Measurements from ENCODE around the gene PRTFDC1. TPM values are rescaled to one million over a fixed set of nuclear protein-coding genes. Genes with fewer than 3 reads are reported as not detected.

The PRTFDC1 gene
- total RNA-seq, 1 experiment from 2014 or later: not detected

DNA sequence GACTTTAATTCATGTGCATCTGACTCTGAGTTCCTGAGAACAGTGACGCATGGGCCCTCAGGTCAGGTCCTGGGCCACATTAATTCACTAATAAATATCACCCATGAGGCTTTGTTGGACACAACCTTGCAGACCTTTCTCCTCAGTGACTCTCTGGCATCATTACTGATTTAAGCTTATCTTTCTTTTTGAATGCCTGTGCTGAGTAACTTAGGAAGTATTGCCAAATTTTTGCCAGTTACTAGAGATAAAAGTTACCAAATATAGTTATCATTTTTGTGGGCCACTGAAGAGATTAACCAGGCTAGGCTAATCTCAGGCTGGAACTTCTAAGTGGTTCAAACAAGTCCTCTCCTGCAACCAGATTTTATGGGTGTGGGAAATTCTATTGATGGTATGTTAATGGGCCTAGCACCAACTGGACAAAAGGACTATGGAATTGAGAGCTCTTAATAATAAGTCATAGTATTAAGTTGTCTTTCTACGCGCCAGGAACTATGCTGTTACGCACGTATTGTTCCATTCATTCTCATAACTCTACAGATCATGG lies 28.8 kb upstream of the PRTFDC1 start:
- intact Hi-C loops (cut with micrococcal nuclease): no loop called here
- no peak for TF ChIP-seq CTCF (IDR thresholded peaks at IDR 0.05; ENCODE audit: unreplicated experiment)
- Mint-ChIP-seq H3K9me3 (ENCODE audit: unreplicated experiment) (peaks cover 9% of the 10 kb centered on the region), H3K27me3 (ENCODE audit: insufficient read depth, unreplicated experiment) (no peaks in the 10 kb centered on the region), H3K27ac (ENCODE audit: low read depth, unreplicated experiment) (no peak overlapping the region), H3K36me3 (ENCODE audit: insufficient read depth, unreplicated experiment) (no peaks in the 10 kb centered on the region), H3K4me1 (ENCODE audit: insufficient read depth, unreplicated experiment) (no peaks in the 10 kb centered on the region), H3K4me3 (ENCODE audit: unreplicated experiment) (no peak overlapping the region)
- no TSS peak for BruUV-seq (replicated peaks)
- no peak for DNase-seq (ENCODE audit: unreplicated experiment)
- POLR2A ChIA-PET: interaction anchor here (0.7 to 2.3 kb wide), 3 partner anchors 12 to 350 kb away, joined by 3 to 5 read pairs (median 5); no protein-coding TSS in a partner anchor
- CTCF ChIA-PET: interaction anchor here (0.6 to 1.0 kb wide), 4 partner anchors 12 to 100 kb away, joined by 3 to 5 read pairs (median 4); no protein-coding TSS in a partner anchor

DNA sequence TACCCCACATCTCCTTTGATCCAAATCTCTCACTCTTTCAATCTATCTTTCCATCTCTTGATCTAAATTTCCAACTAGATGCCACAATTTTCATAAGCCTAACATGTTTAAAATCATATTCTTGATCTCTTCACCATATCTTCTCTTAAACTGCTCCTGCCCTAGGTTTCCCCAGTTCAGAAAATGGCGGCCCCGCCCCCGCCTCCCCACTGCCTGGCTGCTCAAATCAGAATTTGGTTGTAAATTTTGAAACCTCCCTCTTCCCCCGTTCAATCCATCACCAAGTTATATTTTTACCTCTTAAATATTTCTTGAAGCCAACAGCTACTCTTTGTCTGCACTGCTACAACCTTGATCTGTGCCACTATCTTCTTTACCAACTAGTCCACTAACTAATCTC lies 27.3 kb upstream of the PRTFDC1 start:
- CTCF ChIA-PET: no interaction called here

DNA sequence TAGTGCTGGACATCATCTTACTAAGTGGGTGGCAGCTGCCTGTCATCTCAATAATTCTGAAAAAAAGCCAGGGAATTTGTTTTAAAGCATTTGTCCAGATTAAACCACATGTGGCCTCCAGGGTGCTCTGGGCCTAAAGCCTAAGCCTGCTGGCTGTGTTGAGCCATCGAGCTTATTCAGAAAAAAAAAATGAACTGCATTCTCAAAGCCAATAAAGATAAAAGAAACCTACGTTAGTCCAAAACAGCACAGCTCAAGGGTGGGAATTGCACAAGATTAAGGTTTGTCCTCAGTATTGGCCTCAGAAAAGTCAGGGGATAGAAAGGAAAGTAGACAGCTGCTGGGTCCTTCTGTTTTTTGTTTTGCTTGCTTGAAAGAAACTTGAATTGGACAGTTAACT lies 22.6 kb upstream of the PRTFDC1 start:
- ChIA-PET CTCF (interaction anchor here (0.6 to 1.8 kb wide), 7 partner anchors 155 to 1085 kb away, joined by 3 to 5 read pairs (median 3); no protein-coding TSS in a partner anchor), POLR2A (interaction anchor here (0.7 to 2.0 kb wide), 3 partner anchors 12 to 357 kb away, joined by 3 to 12 read pairs (median 3); no protein-coding TSS in a partner anchor)
- no peak for TF ChIP-seq CTCF (IDR thresholded peaks at IDR 0.05; ENCODE audit: unreplicated experiment)
- H3K36me3 Mint-ChIP-seq (ENCODE audit: insufficient read depth, unreplicated experiment): no peaks in the 10 kb centered on the region
- peaks cover 11% of the 10 kb centered on the region for H3K4me1 Mint-ChIP-seq (ENCODE audit: insufficient read depth, unreplicated experiment)
- BruUV-seq (replicated peaks): no TSS peak
- intact Hi-C loops (cut with micrococcal nuclease): no loop called here
- no peaks in the 10 kb centered on the region for H3K27me3 Mint-ChIP-seq (ENCODE audit: insufficient read depth, unreplicated experiment)
- peaks cover 5% of the 10 kb centered on the region for H3K9me3 Mint-ChIP-seq (ENCODE audit: unreplicated experiment)
- no peak overlapping the region for H3K4me3 Mint-ChIP-seq (ENCODE audit: unreplicated experiment)
- DNase-seq (ENCODE audit: unreplicated experiment): peak; percentile 67
- H3K27ac Mint-ChIP-seq (ENCODE audit: low read depth, unreplicated experiment): peak overlapping the region; percentile 5

More for the DNA sequence above, 27.3 kb upstream of the PRTFDC1 start:
- Mint-ChIP-seq H3K36me3 (ENCODE audit: insufficient read depth, unreplicated experiment) (no peaks in the 10 kb centered on the region), H3K9me3 (ENCODE audit: unreplicated experiment) (peaks cover 9% of the 10 kb centered on the region), H3K4me1 (ENCODE audit: insufficient read depth, unreplicated experiment) (peaks cover 6% of the 10 kb centered on the region), H3K27ac (ENCODE audit: low read depth, unreplicated experiment) (no peak overlapping the region), H3K27me3 (ENCODE audit: insufficient read depth, unreplicated experiment) (no peaks in the 10 kb centered on the region), H3K4me3 (ENCODE audit: unreplicated experiment) (no peak overlapping the region)
- intact Hi-C loops (cut with micrococcal nuclease): no loop called here
- TF ChIP-seq CTCF (IDR thresholded peaks at IDR 0.05; ENCODE audit: unreplicated experiment): no peak
- no peak for DNase-seq (ENCODE audit: unreplicated experiment)
- no TSS peak for BruUV-seq (replicated peaks)
- POLR2A ChIA-PET: no interaction called here

GRCh38 chr10:24973163-24973562 lies 20.8 kb upstream of the PRTFDC1 start:
- Mint-ChIP-seq H3K27me3 (ENCODE audit: insufficient read depth, unreplicated experiment) (no peaks in the 10 kb centered on the region), H3K4me1 (ENCODE audit: insufficient read depth, unreplicated experiment) (peaks cover 11% of the 10 kb centered on the region), H3K4me3 (ENCODE audit: unreplicated experiment) (no peak overlapping the region), H3K27ac (ENCODE audit: low read depth, unreplicated experiment) (no peak overlapping the region), H3K36me3 (ENCODE audit: insufficient read depth, unreplicated experiment) (no peaks in the 10 kb centered on the region), H3K9me3 (ENCODE audit: unreplicated experiment) (no peaks in the 10 kb centered on the region)
- ChIA-PET CTCF (no interaction called here), POLR2A (interaction anchor here (3.4 kb wide), 1 partner anchor 11 kb away, joined by 14 read pairs; no protein-coding TSS in a partner anchor)
- no TSS peak for BruUV-seq (replicated peaks)
- intact Hi-C loops (cut with micrococcal nuclease): no loop called here
- no peak for TF ChIP-seq CTCF (IDR thresholded peaks at IDR 0.05; ENCODE audit: unreplicated experiment)
- no peak for DNase-seq (ENCODE audit: unreplicated experiment)

Data from MCF 10A (cell line).